Memory B cell (primary cell): ENCODE data around the gene LRRK2.
A peak's percentile ranks its signal among the peaks of the same experiment; 100 is the strongest.
"Not testable (repeated sequence)": the region's sequence is repeated elsewhere in the genome, so short reads cannot be mapped to it uniquely, and the experiment has no call there.

Experiments
- ATAC-seq: fragments of 150-1000 bp; cut with Tn5 transposase; 2 replicates; pipeline ENCODE4 v1.10.0; 2021; ENCODE audit warnings: low read depth, mild to moderate bottlenecking, moderate library complexity
- DNase-seq, 2 donors: peaks; one replicate each; pipeline ENCODE4 v3.0.0; 2022; ENCODE audit warnings: low spot score in 2 of 2
- H3K27ac Mint-ChIP-seq: one replicate; pipeline ENCODE4 v1.8.0; 2022; ENCODE audit warnings: mild to moderate bottlenecking, moderate library complexity, mixed read lengths
- H3K27me3 Mint-ChIP-seq: one replicate; pipeline ENCODE4 v1.8.0; 2022; ENCODE audit warnings: mixed read lengths
- H3K36me3 Mint-ChIP-seq: one replicate; pipeline ENCODE4 v1.8.0; 2022; ENCODE audit warnings: mild to moderate bottlenecking, mixed read lengths
- H3K4me1 Mint-ChIP-seq: one replicate; pipeline ENCODE4 v1.8.0; 2022; ENCODE audit warnings: mixed read lengths
- H3K4me3 Mint-ChIP-seq: one replicate; pipeline ENCODE4 v1.8.0; 2022; ENCODE audit warnings: mild to moderate bottlenecking, moderate library complexity, mixed read lengths
- H3K9me3 Mint-ChIP-seq: one replicate; pipeline ENCODE4 v1.8.0; 2022; ENCODE audit warnings: mixed read lengths

Gene LRRK2

GRCh38 chr12:40202095-40203059, 22.4 kb upstream of the LRRK2 start:
- DNase-seq (no peak), ATAC-seq (peak; percentile 65)
- Mint-ChIP-seq H3K36me3 (no peaks in the 10 kb centered on the region), H3K4me1 (peaks cover 15% of the 10 kb centered on the region), H3K4me3 (peak overlapping the region; percentile 43), H3K27ac (peak overlapping the region; percentile 59), H3K27me3 (no peaks in the 10 kb centered on the region), H3K9me3 (no peaks in the 10 kb centered on the region)

DNA sequence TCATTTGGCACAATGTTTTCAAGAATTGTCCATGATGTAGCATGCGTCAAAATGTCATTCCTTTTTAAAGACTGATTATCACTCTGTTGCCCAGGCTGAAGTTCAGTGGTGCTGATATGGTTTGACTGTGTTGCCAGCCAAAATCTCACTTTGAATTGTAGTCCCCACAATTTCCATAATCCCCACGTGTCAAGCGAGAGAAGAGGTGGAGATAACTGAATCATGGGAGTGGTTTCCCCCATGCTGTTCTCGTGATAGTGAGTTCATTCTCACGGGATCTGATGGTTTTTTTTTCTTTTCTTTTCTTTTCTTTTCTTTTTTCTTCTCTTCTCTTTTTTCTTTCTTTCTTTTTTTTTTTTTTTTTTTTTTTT, 21.8 kb upstream of the LRRK2 start:
- H3K27ac Mint-ChIP-seq, result peak overlapping the region; percentile 59
- DNase-seq, result no peak
- no peaks in the 10 kb centered on the region for H3K27me3 Mint-ChIP-seq
- H3K36me3 Mint-ChIP-seq, result no peaks in the 10 kb centered on the region
- H3K4me3 Mint-ChIP-seq, result peak overlapping the region; percentile 43
- H3K9me3 Mint-ChIP-seq, result no peaks in the 10 kb centered on the region
- ATAC-seq, result no peak
- peaks cover 19% of the 10 kb centered on the region for H3K4me1 Mint-ChIP-seq

DNA sequence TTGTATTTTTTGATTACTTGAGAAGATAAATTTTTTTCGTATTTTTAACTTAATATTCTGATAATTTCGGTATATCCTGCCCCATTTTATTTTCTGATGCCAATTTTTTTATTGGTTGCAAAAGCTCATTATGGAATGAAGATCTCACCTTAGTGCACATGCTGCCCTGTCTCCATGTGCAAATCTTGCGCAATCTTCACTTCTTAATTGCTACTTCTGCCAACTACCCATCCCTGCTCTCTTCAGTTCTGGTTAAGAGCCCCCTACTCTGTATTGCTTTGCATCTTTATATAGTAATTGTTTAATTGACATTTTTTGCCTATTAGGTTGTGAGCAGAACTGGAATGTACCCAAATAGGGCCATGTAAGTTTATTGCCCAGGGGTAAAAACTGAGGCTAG, 20.5 kb upstream of the LRRK2 start:
- H3K4me1 Mint-ChIP-seq, result peaks cover 26% of the 10 kb centered on the region
- ATAC-seq (no peak), DNase-seq (no peak)
- H3K9me3 Mint-ChIP-seq, result no peaks in the 10 kb centered on the region
- no peaks in the 10 kb centered on the region for H3K36me3 Mint-ChIP-seq
- H3K27me3 Mint-ChIP-seq, result no peaks in the 10 kb centered on the region
- H3K27ac Mint-ChIP-seq, result no peak overlapping the region
- no peak overlapping the region for H3K4me3 Mint-ChIP-seq

- H3K27ac Mint-ChIP-seq, result peak overlapping the region; percentile 70
- no peak for ATAC-seq
- no peaks in the 10 kb centered on the region for H3K9me3 Mint-ChIP-seq
- no peaks in the 10 kb centered on the region for H3K36me3 Mint-ChIP-seq
- no peak overlapping the region for H3K4me3 Mint-ChIP-seq
- DNase-seq, result no peak
- peaks cover 26% of the 10 kb centered on the region for H3K4me1 Mint-ChIP-seq
- H3K27me3 Mint-ChIP-seq, result no peaks in the 10 kb centered on the region
Measured at GRCh38 chr12:40207551-40207950, 17.2 kb upstream of the LRRK2 start.

DNA sequence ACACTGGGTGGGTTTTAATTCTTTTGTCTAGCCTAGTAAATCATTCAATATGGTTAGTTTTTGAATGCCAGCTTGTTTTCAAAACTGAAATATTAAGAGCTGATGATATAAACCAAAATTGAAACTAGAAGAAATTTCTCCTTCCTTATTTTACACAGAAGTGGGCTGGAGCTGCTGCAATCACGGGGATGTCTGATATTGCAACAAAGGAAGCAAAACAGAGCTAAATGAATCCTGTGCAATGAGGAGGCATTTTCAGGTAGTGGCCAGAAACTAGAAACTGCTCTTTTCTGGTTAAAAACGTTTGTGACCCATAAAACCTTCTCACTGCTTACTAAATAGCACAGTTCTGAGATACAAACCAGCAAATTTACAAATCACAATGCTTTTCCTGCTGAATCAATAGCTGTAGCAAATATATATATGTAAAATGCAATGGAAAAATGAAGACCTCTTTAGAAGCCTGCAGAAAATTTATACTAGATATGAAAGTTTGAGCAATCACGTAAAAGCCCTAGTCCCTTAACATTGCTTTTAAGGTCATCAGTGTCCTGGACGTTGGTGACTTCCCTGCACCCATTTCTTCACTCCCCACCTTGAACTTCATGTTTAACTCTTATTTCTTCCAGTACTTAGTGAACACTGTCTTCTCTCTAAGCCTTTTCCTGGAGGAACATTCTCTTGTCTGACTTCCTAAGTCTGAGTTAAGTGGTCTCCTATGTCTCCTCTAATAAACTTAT, 15.9 kb upstream of the LRRK2 start:
- peak overlapping the region; percentile 81 for H3K27ac Mint-ChIP-seq
- H3K36me3 Mint-ChIP-seq, result peaks cover 3% of the 10 kb centered on the region
- DNase-seq (peak in 1 of 2 donors; percentile 23), ATAC-seq (peak; percentile 100)
- peak overlapping the region; percentile 60 for H3K4me3 Mint-ChIP-seq
- peaks cover 3% of the 10 kb centered on the region for H3K9me3 Mint-ChIP-seq
- no peaks in the 10 kb centered on the region for H3K27me3 Mint-ChIP-seq
- H3K4me1 Mint-ChIP-seq, result peaks cover 21% of the 10 kb centered on the region

GRCh38 chr12:40209886-40210285, 14.9 kb upstream of the LRRK2 start:
- DNase-seq (no peak), ATAC-seq (no peak)
- H3K4me3 Mint-ChIP-seq, result no peak overlapping the region
- peaks cover 6% of the 10 kb centered on the region for H3K36me3 Mint-ChIP-seq
- H3K9me3 Mint-ChIP-seq, result peaks cover 3% of the 10 kb centered on the region
- no peaks in the 10 kb centered on the region for H3K27me3 Mint-ChIP-seq
- peak overlapping the region; percentile 9 for H3K27ac Mint-ChIP-seq
- H3K4me1 Mint-ChIP-seq, result peaks cover 21% of the 10 kb centered on the region

- H3K36me3 Mint-ChIP-seq, H3K4me3 Mint-ChIP-seq, H3K27ac Mint-ChIP-seq, H3K9me3 Mint-ChIP-seq, DNase-seq, H3K27me3 Mint-ChIP-seq, ATAC-seq: not testable (repeated sequence)
- peaks cover 21% of the 10 kb centered on the region for H3K4me1 Mint-ChIP-seq
Measured at GRCh38 chr12:40211186-40211585, 13.6 kb upstream of the LRRK2 start.

GRCh38 chr12:40212566-40212965, 12.2 kb upstream of the LRRK2 start:
- DNase-seq (no peak), ATAC-seq (no peak)
- Mint-ChIP-seq H3K27me3 (no peaks in the 10 kb centered on the region), H3K4me3 (no peak overlapping the region), H3K4me1 (peaks cover 25% of the 10 kb centered on the region), H3K27ac (no peak overlapping the region), H3K9me3 (peaks cover 4% of the 10 kb centered on the region), H3K36me3 (peaks cover 6% of the 10 kb centered on the region)

DNA sequence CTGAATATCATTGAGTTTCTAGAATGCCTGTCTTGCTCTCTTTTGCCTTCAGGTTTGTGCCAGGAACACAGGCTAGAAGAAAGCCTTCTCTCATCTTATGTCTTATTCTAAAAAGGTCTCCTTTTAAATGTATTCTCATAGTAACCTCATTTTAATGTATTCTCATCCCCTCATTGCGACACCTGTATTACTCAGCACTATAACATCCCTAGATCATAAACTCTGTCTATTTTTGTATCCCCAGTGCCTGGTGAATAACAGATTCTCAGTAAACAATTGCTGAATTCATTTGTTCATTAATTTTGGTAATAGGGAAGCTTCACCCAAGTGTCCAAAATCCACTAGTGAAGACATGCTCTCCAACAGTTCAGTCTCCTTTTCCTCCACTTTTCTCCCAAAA, 8.8 kb upstream of the LRRK2 start:
- ATAC-seq (no peak), DNase-seq (no peak)
- Mint-ChIP-seq H3K4me1 (peaks cover 6% of the 10 kb centered on the region), H3K9me3 (peaks cover 4% of the 10 kb centered on the region), H3K27me3 (no peaks in the 10 kb centered on the region), H3K4me3 (no peak overlapping the region), H3K36me3 (peaks cover 6% of the 10 kb centered on the region), H3K27ac (no peak overlapping the region)

DNA sequence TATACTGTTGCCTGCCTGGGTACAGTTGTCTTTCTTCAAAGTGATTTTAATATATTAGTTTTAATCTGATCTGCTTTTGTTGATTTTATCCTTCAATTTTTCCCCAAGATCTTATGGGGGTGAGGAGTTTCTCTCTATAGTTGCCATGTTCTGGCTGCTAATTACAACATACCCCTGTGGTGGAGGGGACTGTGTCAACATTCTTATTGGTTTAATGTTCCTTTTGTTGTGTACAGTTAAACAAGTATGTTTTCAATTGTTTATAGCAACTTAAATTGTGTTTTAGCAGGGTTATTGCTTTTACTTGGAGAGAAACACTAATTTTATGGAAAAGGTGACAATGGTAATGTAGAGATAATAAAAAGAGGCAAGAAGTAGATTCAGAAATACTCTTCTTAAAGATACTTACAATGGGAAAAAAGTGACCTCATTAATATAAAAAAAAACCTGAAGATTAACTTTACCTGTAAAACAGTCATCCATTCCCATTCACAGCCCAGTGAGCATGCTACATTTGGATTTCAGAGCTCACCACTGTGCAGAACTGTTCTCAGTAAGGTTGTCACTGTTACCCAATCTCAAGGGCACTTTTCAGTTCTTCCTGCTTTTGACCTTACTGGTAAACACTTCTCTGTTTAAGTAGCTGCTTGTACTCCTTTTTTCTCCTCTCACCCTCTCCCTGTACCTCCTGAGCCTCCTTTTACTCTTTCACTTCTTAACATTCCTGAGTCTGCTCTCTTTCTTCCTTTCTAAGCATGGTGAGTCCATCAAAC, 8.1 kb upstream of the LRRK2 start:
- DNase-seq (no peak), ATAC-seq (no peak)
- Mint-ChIP-seq H3K27ac (peak overlapping the region; percentile 8), H3K4me3 (no peak overlapping the region), H3K4me1 (peaks cover 10% of the 10 kb centered on the region), H3K9me3 (peaks cover 4% of the 10 kb centered on the region), H3K36me3 (peaks cover 6% of the 10 kb centered on the region), H3K27me3 (no peaks in the 10 kb centered on the region)

DNA sequence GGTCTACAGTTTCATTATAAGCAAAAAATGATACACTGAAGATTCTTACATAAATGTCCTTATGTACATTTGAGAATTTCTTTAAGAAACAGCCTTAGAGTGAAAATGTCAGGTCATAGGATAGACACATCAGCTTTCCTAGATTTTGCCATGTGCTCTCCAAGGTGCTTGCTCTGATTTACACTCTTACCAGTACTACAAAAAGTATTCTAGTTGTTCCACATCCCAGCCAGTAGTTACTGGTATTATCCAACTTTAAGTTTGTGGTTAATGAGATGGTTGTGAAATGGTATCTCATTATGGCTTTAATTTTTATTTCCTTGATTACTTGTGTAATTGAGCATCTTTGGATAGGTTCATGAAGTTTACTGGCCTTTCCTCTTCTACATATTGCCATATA, 5.0 kb upstream of the LRRK2 start:
- Mint-ChIP-seq H3K27ac (no peak overlapping the region), H3K36me3 (no peaks in the 10 kb centered on the region), H3K27me3 (no peaks in the 10 kb centered on the region), H3K9me3 (peaks cover 1% of the 10 kb centered on the region), H3K4me1 (peaks cover 19% of the 10 kb centered on the region), H3K4me3 (no peak overlapping the region)
- DNase-seq (no peak), ATAC-seq (no peak)

- H3K27ac Mint-ChIP-seq, result peak overlapping the region; percentile 97
Measured at GRCh38 chr12:40222247-40222646, 2.5 kb upstream of the LRRK2 start.

GRCh38 chr12:40223646-40224045, 1.2 kb upstream of the LRRK2 start:
- Mint-ChIP-seq H3K4me3 (peak overlapping the region; percentile 96), H3K27ac (peak overlapping the region; percentile 97), H3K9me3 (no peaks in the 10 kb centered on the region)

More at GRCh38 chr12:40222247-40222646, 2.5 kb upstream of the LRRK2 start:
- Mint-ChIP-seq H3K4me1 (peaks cover 27% of the 10 kb centered on the region), H3K4me3 (peak overlapping the region; percentile 61), H3K36me3 (peaks cover under 1% of the 10 kb centered on the region), H3K9me3 (no peaks in the 10 kb centered on the region), H3K27me3 (no peaks in the 10 kb centered on the region)
- ATAC-seq (no peak), DNase-seq (no peak)

More at GRCh38 chr12:40223646-40224045, 1.2 kb upstream of the LRRK2 start:
- Mint-ChIP-seq H3K36me3 (peaks cover 9% of the 10 kb centered on the region), H3K4me1 (peaks cover 36% of the 10 kb centered on the region), H3K27me3 (no peaks in the 10 kb centered on the region)
- no peak for ATAC-seq
- DNase-seq, result no peak
